ENCODE data around the gene KLHL29.

KLHL29 gene

GRCh38 chr2:23611839-23612238, 226.9 kb downstream of the KLHL29 start:
- TF ChIP-seq SIN3A (IDR thresholded peaks at IDR 0.05; ENCODE audit: borderline replicate concordance, insufficient read depth, low read length) = no peak
- TF ChIP-seq FOXP2 (optimal IDR thresholded peaks at IDR 0.05; ENCODE audit: borderline replicate concordance, extremely low read depth, extremely low read length, insufficient read depth) = no peak
- no peak for TF ChIP-seq POLR2AphosphoS5 (IDR thresholded peaks at IDR 0.05; ENCODE audit: low read depth, low read length)
- TF ChIP-seq TAF1 (IDR thresholded peaks at IDR 0.05; ENCODE audit: borderline replicate concordance, insufficient read depth, low read length) = no peak
- TF ChIP-seq REST (IDR thresholded peaks at IDR 0.05; ENCODE audit: insufficient read depth in 1 of 2, low read depth in 2 of 2, low read length in 2 of 2) = no peak

GRCh38 chr2:23614701-23615100, 229.7 kb downstream of the KLHL29 start:
- TF ChIP-seq POLR2AphosphoS5 (IDR thresholded peaks at IDR 0.05; ENCODE audit: low read depth, low read length) = no peak
- TF ChIP-seq REST (IDR thresholded peaks at IDR 0.05; ENCODE audit: insufficient read depth in 1 of 2, low read depth in 2 of 2, low read length in 2 of 2) = no peak
- TF ChIP-seq SIN3A (IDR thresholded peaks at IDR 0.05; ENCODE audit: borderline replicate concordance, insufficient read depth, low read length) = no peak
- no peak for TF ChIP-seq FOXP2 (optimal IDR thresholded peaks at IDR 0.05; ENCODE audit: borderline replicate concordance, extremely low read depth, extremely low read length, insufficient read depth)
- no peak for TF ChIP-seq TAF1 (IDR thresholded peaks at IDR 0.05; ENCODE audit: borderline replicate concordance, insufficient read depth, low read length)

GRCh38 chr2:23615216-23616020, 230.4 kb downstream of the KLHL29 start:
- TF ChIP-seq FOXP2 (optimal IDR thresholded peaks at IDR 0.05; ENCODE audit: borderline replicate concordance, extremely low read depth, extremely low read length, insufficient read depth) (no peak), POLR2AphosphoS5 (IDR thresholded peaks at IDR 0.05; ENCODE audit: low read depth, low read length) (no peak), SIN3A (IDR thresholded peaks at IDR 0.05; ENCODE audit: borderline replicate concordance, insufficient read depth, low read length) (no peak), REST (IDR thresholded peaks at IDR 0.05; ENCODE audit: insufficient read depth in 1 of 2, low read depth in 2 of 2, low read length in 2 of 2) (no peak), TAF1 (IDR thresholded peaks at IDR 0.05; ENCODE audit: borderline replicate concordance, insufficient read depth, low read length) (no peak)

- TF ChIP-seq TAF1 (IDR thresholded peaks at IDR 0.05; ENCODE audit: borderline replicate concordance, insufficient read depth, low read length) (no peak), POLR2AphosphoS5 (IDR thresholded peaks at IDR 0.05; ENCODE audit: low read depth, low read length) (no peak), FOXP2 (optimal IDR thresholded peaks at IDR 0.05; ENCODE audit: borderline replicate concordance, extremely low read depth, extremely low read length, insufficient read depth) (no peak), REST (IDR thresholded peaks at IDR 0.05; ENCODE audit: insufficient read depth in 1 of 2, low read depth in 2 of 2, low read length in 2 of 2) (no peak), SIN3A (IDR thresholded peaks at IDR 0.05; ENCODE audit: borderline replicate concordance, insufficient read depth, low read length) (no peak)
These were observed 231.7 kb downstream of the KLHL29 start for GRCh38 chr2:23616630-23617029.
